Endothelial cell of umbilical vein (primary cell): ENCODE measurements around the gene ELOVL2. TPM values are rescaled to one million over a fixed set of nuclear protein-coding genes. Genes with fewer than 3 reads are reported as not detected.

Experiments used
- BruUV-seq: library from RNA; stranded (reverse); fragments of 400-500 nt; replicated peaks from 2 replicates; lab custom pipeline; 2021; lab: Mats Ljungman, UMichigan
- CTCF ChIA-PET: fragments of 300-600, 350-600 bp; sonication (Branson Sonifier 250); formaldehyde crosslinking; loops from one replicate; lab custom pipeline; 2021; ENCODE audit warnings: antibody characterized with exemption, inconsistent platforms; lab: Charles Lee
- POLR2A ChIA-PET: fragments of 300-600, 350-600 bp; sonication (Branson Sonifier 250); formaldehyde crosslinking; loops from one replicate; lab custom pipeline; 2021; ENCODE audit warnings: antibody characterized with exemption, inconsistent platforms; lab: Charles Lee
- DNase-seq: peaks from one replicate; pipeline ENCODE4 v3.0.0-alpha.2; 2011; ENCODE audit warnings: low read depth, low spot score
- FAIRE-seq: peaks from 2 replicates; lab custom pipeline; 2011; peaks lifted over from hg19 to GRCh38; lab: Jason Lieb, UNC
- H2AFZ ChIP-seq: 2 replicates; pipeline ENCODE4 v1.6.0; 2012; ENCODE audit warnings: low read depth, low read length, control low read depth, inconsistent platforms
- H3K27ac ChIP-seq: 2 replicates; pipeline ENCODE4 v1.5.1; 2011; ENCODE audit warnings: low read depth, mild to moderate bottlenecking, control low read depth, low read length, moderate library complexity; ENCODE audit not compliant: insufficient read depth
- H3K27me3 ChIP-seq, 2 experiments: 2 replicates each; pipeline versions ENCODE4 v1.6.0 to v1.6.1; 2011; ENCODE audit warnings: low read length in 2 of 2, mixed read lengths in 1 of 2; ENCODE audit not compliant: control insufficient read depth in 2 of 2, insufficient read depth in 2 of 2
- H3K36me3 ChIP-seq, 2 experiments: 2 replicates in 1 of 2; 3 replicates in 1 of 2; pipeline ENCODE4 v1.5.1; 2011; ENCODE audit warnings: low read length in 2 of 2, mild to moderate bottlenecking in 1 of 2, moderate library complexity in 1 of 2; ENCODE audit not compliant: control insufficient read depth in 2 of 2, insufficient read depth in 2 of 2; ENCODE audit errors: extremely low read depth in 1 of 2
- H3K4me1 ChIP-seq: 3 replicates; pipeline ENCODE4 v1.5.1; 2011; ENCODE audit warnings: mild to moderate bottlenecking, low read length; ENCODE audit not compliant: control insufficient read depth, insufficient read depth; ENCODE audit errors: extremely low read depth
- H3K4me2 ChIP-seq: 2 replicates; pipeline ENCODE4 v1.6.1; 2011; ENCODE audit warnings: low read length, control low read depth, mixed read lengths; ENCODE audit not compliant: insufficient read depth
- H3K4me3 ChIP-seq, 3 experiments: fragments of 200-600 bp in 1 of 3; sonication (generic), shearing (Covaris generic) in 1 of 3; replicated peaks in 1 of 3; 2 replicates each; pipeline ENCODE4 v1.5.1; 2011 to 2016; ENCODE audit warnings: control low read depth in 3 of 3, low read length in 3 of 3, mild to moderate bottlenecking in 2 of 3, inconsistent platforms in 1 of 3, low read depth in 1 of 3, moderate library complexity in 1 of 3; ENCODE audit not compliant: insufficient read depth in 1 of 3
- H3K79me2 ChIP-seq: 2 replicates; pipeline ENCODE4 v1.6.0; 2012; ENCODE audit warnings: low read length, inconsistent platforms; ENCODE audit not compliant: control insufficient read depth, insufficient read depth
- H3K9ac ChIP-seq: replicated peaks from 2 replicates; pipeline ENCODE3; 2011; ENCODE audit warnings: low read length, control low read depth; ENCODE audit not compliant: insufficient read depth; ENCODE audit errors: extremely low read depth
- H3K9me1 ChIP-seq: replicated peaks from 3 replicates; pipeline ENCODE4 v1.6.0; 2011; ENCODE audit warnings: mild to moderate bottlenecking, low read length; ENCODE audit not compliant: control insufficient read depth, insufficient read depth; ENCODE audit errors: extremely low read depth
- H3K9me3 ChIP-seq: replicated peaks from 2 replicates; pipeline ENCODE4 v1.5.1; 2012; ENCODE audit warnings: low read length, inconsistent platforms; ENCODE audit not compliant: control insufficient read depth, insufficient read depth
- H4K20me1 ChIP-seq: replicated peaks from 2 replicates; pipeline ENCODE3; 2011; ENCODE audit warnings: mild to moderate bottlenecking, low read length; ENCODE audit not compliant: control insufficient read depth, insufficient read depth; ENCODE audit errors: extremely low read depth
- EZH2 ChIP-seq: IDR thresholded peaks from 2 replicates; pipeline ENCODE4 v1.6.1; 2012; ENCODE audit warnings: borderline replicate concordance, low read depth, mild to moderate bottlenecking, moderate library complexity, low read length, inconsistent platforms; ENCODE audit not compliant: severe bottlenecking
- FOS ChIP-seq: IDR thresholded peaks from 2 replicates; pipeline ENCODE4 v1.6.1; 2011; ENCODE audit warnings: mild to moderate bottlenecking, low read length, moderate library complexity, borderline replicate concordance; ENCODE audit not compliant: insufficient read depth
- GATA2 ChIP-seq: IDR thresholded peaks from 2 replicates; pipeline ENCODE4 v1.7.0; 2011; ENCODE audit warnings: low read depth, mild to moderate bottlenecking, moderate library complexity, mixed read lengths, low read length; ENCODE audit not compliant: insufficient read length, insufficient read depth
- JUN ChIP-seq: IDR thresholded peaks from 2 replicates; pipeline ENCODE4 v1.6.1; 2011; ENCODE audit warnings: borderline replicate concordance, low read depth; ENCODE audit not compliant: insufficient read length, insufficient read depth
- POLR2A ChIP-seq: IDR thresholded peaks from 2 replicates; pipeline ENCODE4 v1.6.1; 2012; ENCODE audit warnings: low read depth, mild to moderate bottlenecking, control low read depth, low read length
- dilution Hi-C: fragments of 300-500 bp; cut with MboI; formaldehyde crosslinking; loops from one replicate; pipeline ENCODE4 v1.15.0; 2019; ENCODE audit warnings: low sequenced_read_pairs; ENCODE audit not compliant: extremely low pct_ligation_motif_present
- intact Hi-C: fragments of 100-400 bp; cut with micrococcal nuclease; formaldehyde crosslinking; loops from one replicate; pipeline ENCODE4 v1.10.0; 2022
- polyA plus RNA-seq, 4 experiments: library from polyadenylated mRNA; depleted of rRNA in 3 of 4; stranded (reverse) in 3 of 4; unstranded in 1 of 4; fragments of >200 nt; gene quantifications; 2 replicates each; pipeline versions ENCODE4 v1.2.1 to v1.2.3, GENCODE V29; 2011 to 2012; ENCODE audit warnings: missing spikeins in 1 of 4
- total RNA-seq: library from RNA; stranded (reverse); gene quantifications from 2 replicates; pipeline ENCODE4 v1.2.3, GENCODE V29; 2021
- TF ChIP-seq, protein P1 (sequence below): IDR thresholded peaks from 2 replicates; pipeline ENCODE4 v1.6.1; 2011; ENCODE audit not compliant: insufficient read depth, insufficient read length
- TF ChIP-seq, protein P2 (sequence below), 2 donors: IDR thresholded peaks; 1 replicate in 1 of 2; 2 replicates in 1 of 2; pipeline ENCODE4 v1.5.1; 2011; ENCODE audit warnings: low read length in 2 of 2, mild to moderate bottlenecking in 2 of 2, moderate library complexity in 2 of 2, control low read depth in 1 of 2, inconsistent platforms in 1 of 2, low read depth in 1 of 2; ENCODE audit not compliant: insufficient read depth in 1 of 2; ENCODE audit errors: extremely low read depth in 1 of 2

Gene ELOVL2
- total and polyA plus RNA-seq, 2 donors (not counting 3 experiments of a cell fraction or from before 2014, with no cell fraction given): not detected

DNA sequence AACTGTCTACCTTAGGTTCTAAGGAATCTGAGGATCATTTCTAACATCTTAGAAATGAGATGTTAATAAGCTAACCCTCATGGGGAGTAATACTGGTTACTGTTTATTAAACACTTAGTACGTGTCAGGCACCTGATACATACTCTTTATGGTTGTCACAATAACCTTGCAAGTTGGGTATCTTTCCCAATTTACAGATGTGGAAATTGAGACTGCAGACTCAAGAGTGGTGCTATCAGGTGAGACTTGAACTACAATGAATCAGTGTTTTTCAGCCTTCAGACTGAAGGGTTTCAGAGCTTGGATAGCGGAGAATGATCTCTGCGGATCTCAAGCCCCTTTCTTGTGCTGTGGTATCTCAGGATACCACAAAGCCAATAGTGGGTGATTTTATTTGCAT, 27.0 kb downstream of the ELOVL2 start:
- Histone ChIP-seq H3K79me2 (no peaks in the 10 kb centered on the region), H3K9ac (no peak overlapping the region), H3K4me3 (no peak overlapping the region), H3K4me2 (no peak overlapping the region), H2AFZ (no peak overlapping the region), H3K4me1 (no peaks in the 10 kb centered on the region), H3K36me3 (no peaks in the 10 kb centered on the region), H3K9me3 (no peaks in the 10 kb centered on the region), H3K9me1 (no peaks in the 10 kb centered on the region), H3K27me3 (peaks cover 4 to 7% of the 10 kb centered on the region in 2 experiments), H4K20me1 (no peaks in the 10 kb centered on the region), H3K27ac (no peak overlapping the region)
- POLR2A ChIA-PET: no interaction called here
- FAIRE-seq: no peak
- intact Hi-C loops: no loop called here
- CTCF ChIA-PET: interaction anchor here (1.1 kb wide), 1 partner anchor 52 kb away, joined by 4 read pairs; no protein-coding TSS in a partner anchor
- DNase-seq: no peak
- dilution Hi-C loops: no loop called here
- TF ChIP-seq, protein P1, sequence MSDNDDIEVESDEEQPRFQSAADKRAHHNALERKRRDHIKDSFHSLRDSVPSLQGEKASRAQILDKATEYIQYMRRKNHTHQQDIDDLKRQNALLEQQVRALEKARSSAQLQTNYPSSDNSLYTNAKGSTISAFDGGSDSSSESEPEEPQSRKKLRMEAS: no peak
- TF ChIP-seq JUN: no peak
- TF ChIP-seq FOS: no peak
- TF ChIP-seq, protein P2, sequence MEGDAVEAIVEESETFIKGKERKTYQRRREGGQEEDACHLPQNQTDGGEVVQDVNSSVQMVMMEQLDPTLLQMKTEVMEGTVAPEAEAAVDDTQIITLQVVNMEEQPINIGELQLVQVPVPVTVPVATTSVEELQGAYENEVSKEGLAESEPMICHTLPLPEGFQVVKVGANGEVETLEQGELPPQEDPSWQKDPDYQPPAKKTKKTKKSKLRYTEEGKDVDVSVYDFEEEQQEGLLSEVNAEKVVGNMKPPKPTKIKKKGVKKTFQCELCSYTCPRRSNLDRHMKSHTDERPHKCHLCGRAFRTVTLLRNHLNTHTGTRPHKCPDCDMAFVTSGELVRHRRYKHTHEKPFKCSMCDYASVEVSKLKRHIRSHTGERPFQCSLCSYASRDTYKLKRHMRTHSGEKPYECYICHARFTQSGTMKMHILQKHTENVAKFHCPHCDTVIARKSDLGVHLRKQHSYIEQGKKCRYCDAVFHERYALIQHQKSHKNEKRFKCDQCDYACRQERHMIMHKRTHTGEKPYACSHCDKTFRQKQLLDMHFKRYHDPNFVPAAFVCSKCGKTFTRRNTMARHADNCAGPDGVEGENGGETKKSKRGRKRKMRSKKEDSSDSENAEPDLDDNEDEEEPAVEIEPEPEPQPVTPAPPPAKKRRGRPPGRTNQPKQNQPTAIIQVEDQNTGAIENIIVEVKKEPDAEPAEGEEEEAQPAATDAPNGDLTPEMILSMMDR (IDR thresholded peaks at IDR 0.05; ENCODE audit: extremely low read depth in 1 of 2, insufficient read depth in 1 of 2, low read depth in 1 of 2, low read length in 2 of 2): no peak
- TF ChIP-seq EZH2: no peak
- no peak for TF ChIP-seq GATA2
- TF ChIP-seq POLR2A: no peak
- BruUV-seq: no TSS peak
